ENCODE results near the gene AMH. TPM values are rescaled to one million over a fixed set of nuclear protein-coding genes. Genes with fewer than 3 reads are reported as not detected.

The AMH gene
- total RNA-seq, 4 donors from 2014 or later: 0.50 to 3.7 (median 1.3) TPM

GRCh38 chr19:2249880-2250765, 1.0 kb downstream of the AMH start:
- intact Hi-C loops (cut with DNase I): no loop called here
- no peak for DNase-seq (ENCODE audit: extremely low spot score)
- TF ChIP-seq POLR2AphosphoS5 (IDR thresholded peaks at IDR 0.05) (no peak), POLR2A (IDR thresholded peaks at IDR 0.05; ENCODE audit: low read depth) (no peak), CTCF (IDR thresholded peaks at IDR 0.05) (no peak), EP300 (IDR thresholded peaks at IDR 0.05) (no peak)
- Histone ChIP-seq H3K27me3 (peaks cover 11 to 59% (median 38%) of the 10 kb centered on the region in 4 donors), H3K27ac (replicated peaks in 1 of 4) (no peak overlapping the region), H3K4me3 (no peak overlapping the region), H3K36me3 (peaks cover 18 to 43% (median 40%) of the 10 kb centered on the region in 4 donors), H3K9me3 (no peaks in the 10 kb centered on the region), H3K4me1 (peaks cover 42 to 61% (median 48%) of the 10 kb centered on the region in 4 donors)
- WGBS: 53% methylated on average over 3 of the region's 43 CpGs

DNA sequence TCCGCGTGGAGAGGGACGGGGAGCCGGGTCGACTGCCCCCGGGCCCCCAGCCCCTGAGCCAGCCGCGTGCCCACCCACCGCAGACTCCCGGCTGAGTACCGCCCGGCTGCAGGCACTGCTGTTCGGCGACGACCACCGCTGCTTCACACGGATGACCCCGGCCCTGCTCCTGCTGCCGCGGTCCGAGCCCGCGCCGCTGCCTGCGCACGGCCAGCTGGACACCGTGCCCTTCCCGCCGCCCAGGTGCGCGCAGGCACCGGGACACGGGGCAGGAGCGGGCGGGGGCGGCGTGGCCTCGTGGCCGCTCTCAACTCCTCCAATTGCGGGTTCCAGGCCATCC, 1.6 kb downstream of the AMH start:
- no peak for TF ChIP-seq CTCF (IDR thresholded peaks at IDR 0.05)
- TF ChIP-seq EP300 (IDR thresholded peaks at IDR 0.05): no peak
- no peak for TF ChIP-seq POLR2AphosphoS5 (IDR thresholded peaks at IDR 0.05)
- TF ChIP-seq POLR2A (IDR thresholded peaks at IDR 0.05; ENCODE audit: low read depth): no peak
- Histone ChIP-seq H3K27me3 (peaks cover 11 to 60% (median 38%) of the 10 kb centered on the region in 4 donors), H3K9me3 (no peaks in the 10 kb centered on the region), H3K36me3 (peaks cover 12 to 37% (median 34%) of the 10 kb centered on the region in 4 donors), H3K4me1 (peaks cover 42 to 61% (median 48%) of the 10 kb centered on the region in 4 donors), H3K27ac (replicated peaks in 1 of 4) (no peak overlapping the region), H3K4me3 (peak overlapping the region; percentile 20 to 39 (median 28))
- no peak for DNase-seq (ENCODE audit: extremely low spot score)
- 18% methylated on average over 21 of the region's 40 CpGs for WGBS
- intact Hi-C loops (cut with DNase I): no loop called here

- peaks cover 11 to 60% (median 38%) of the 10 kb centered on the region in 4 donors for H3K27me3 ChIP-seq
- no peaks in the 10 kb centered on the region for H3K9me3 ChIP-seq
- H3K4me1 ChIP-seq: peaks cover 42 to 61% (median 48%) of the 10 kb centered on the region in 4 donors
- H3K4me3 ChIP-seq: peak overlapping the region; percentile 20 to 39 (median 28)
- H3K27ac ChIP-seq (replicated peaks in 1 of 4): no peak overlapping the region
- intact Hi-C loops (cut with DNase I): no loop called here
- no peak for TF ChIP-seq POLR2AphosphoS5 (IDR thresholded peaks at IDR 0.05)
- no peak for TF ChIP-seq POLR2A (IDR thresholded peaks at IDR 0.05; ENCODE audit: low read depth)
- TF ChIP-seq CTCF (IDR thresholded peaks at IDR 0.05): no peak
- WGBS: 12% methylated on average over 46 of the region's 125 CpGs
- peaks cover 6 to 30% (median 27%) of the 10 kb centered on the region in 4 donors for H3K36me3 ChIP-seq
- DNase-seq (ENCODE audit: extremely low spot score): no peak
Measured at GRCh38 chr19:2251106-2252054, 2.3 kb downstream of the AMH start.

- 19% methylated on average over 22 of the region's 74 CpGs for WGBS
- Histone ChIP-seq H3K27me3 (peaks cover 11 to 60% (median 38%) of the 10 kb centered on the region in 4 donors), H3K4me3 (peak overlapping the region; percentile 24 to 39 (median 28)), H3K27ac (replicated peaks in 1 of 4) (no peak overlapping the region), H3K36me3 (peaks cover 0 to 22% (median 19%) of the 10 kb centered on the region in 4 donors), H3K4me1 (peaks cover 35 to 52% (median 45%) of the 10 kb centered on the region in 4 donors), H3K9me3 (no peaks in the 10 kb centered on the region)
- no peak for DNase-seq (ENCODE audit: extremely low spot score)
- TF ChIP-seq POLR2AphosphoS5 (IDR thresholded peaks at IDR 0.05) (no peak), EP300 (IDR thresholded peaks at IDR 0.05) (no peak), CTCF (IDR thresholded peaks at IDR 0.05) (no peak), POLR2A (IDR thresholded peaks at IDR 0.05; ENCODE audit: low read depth) (no peak)
- intact Hi-C loops (cut with DNase I): no loop called here
Measured at GRCh38 chr19:2252055-2252796, 3.1 kb downstream of the AMH start.
